ENCODE data around the gene ACAA2. TPM values are rescaled to one million over a fixed set of nuclear protein-coding genes. Genes with fewer than 3 reads are reported as not detected.

The ACAA2 gene
- total RNA-seq, 1 experiment from 2014 or later = 136 TPM

GRCh38 chr18:49846361-49846662, 33.0 kb upstream of the ACAA2 start:
- DNase-seq (ENCODE audit: low spot score) (no peak), ATAC-seq (no peak)
- H3K9me3 Mint-ChIP-seq = no peaks in the 10 kb centered on the region
- POLR2A ChIA-PET = no interaction called here
- H3K4me3 Mint-ChIP-seq = no peak overlapping the region
- H3K36me3 Mint-ChIP-seq = no peaks in the 10 kb centered on the region
- CTCF ChIA-PET = interaction anchor here (1.0 to 3.0 kb wide), 2 partner anchors 13 to 335 kb away, joined by 3 to 21 read pairs; no protein-coding TSS in a partner anchor
- H3K27ac Mint-ChIP-seq = no peak overlapping the region
- H3K4me1 Mint-ChIP-seq = peaks cover 24% of the 10 kb centered on the region
- no peaks in the 10 kb centered on the region for H3K27me3 Mint-ChIP-seq (ENCODE audit: low read depth)
- TF ChIP-seq ZNF425 (CRISPR knock-in tag; conservative IDR thresholded peaks at IDR 0.05) = no peak
- TF ChIP-seq HMGA2 (CRISPR knock-in tag; IDR thresholded peaks at IDR 0.05) = no peak
- no peak for TF ChIP-seq PRDM15 (CRISPR knock-in tag; IDR thresholded peaks at IDR 0.05)
- no peak for TF ChIP-seq GRHL2 (CRISPR knock-in tag; IDR thresholded peaks at IDR 0.05; ENCODE audit: insufficient replicate concordance, severe bottlenecking)
- no peak for TF ChIP-seq ZNF121 (CRISPR knock-in tag; IDR thresholded peaks at IDR 0.05)
- TF ChIP-seq ZNF317 (CRISPR knock-in tag; IDR thresholded peaks at IDR 0.05; ENCODE audit: borderline replicate concordance, low read depth) = no peak
- no peak for TF ChIP-seq ATF6 (CRISPR knock-in tag; IDR thresholded peaks at IDR 0.05)
- TF ChIP-seq EMX1 (CRISPR knock-in tag; IDR thresholded peaks at IDR 0.05) = no peak

GRCh38 chr18:49845629-49846360, 32.5 kb upstream of the ACAA2 start:
- POLR2A ChIA-PET = interaction anchor here (0.6 to 0.7 kb wide), 2 partner anchors 13 to 414 kb away, joined by 4 to 5 read pairs; no protein-coding TSS in a partner anchor
- ATAC-seq = no peak

GRCh38 chr18:49844903-49845302, 31.6 kb upstream of the ACAA2 start:
- POLR2A ChIA-PET = interaction anchor here (0.7 kb wide), 1 partner anchor 14 kb away, joined by 5 read pairs; no protein-coding TSS in a partner anchor
- H3K9me3 Mint-ChIP-seq = no peaks in the 10 kb centered on the region
- TF ChIP-seq FOXJ3 (CRISPR knock-in tag; IDR thresholded peaks at IDR 0.05; ENCODE audit: borderline replicate concordance) (no peak), HMGXB4 (CRISPR knock-in tag; IDR thresholded peaks at IDR 0.05) (no peak), ZNF416 (CRISPR knock-in tag; IDR thresholded peaks at IDR 0.05) (no peak), ETV6 (CRISPR knock-in tag; IDR thresholded peaks at IDR 0.05) (no peak), MXD4 (CRISPR knock-in tag; IDR thresholded peaks at IDR 0.05; ENCODE audit: borderline replicate concordance) (no peak), TEAD1 (CRISPR knock-in tag; IDR thresholded peaks at IDR 0.05) (no peak), MLX (CRISPR knock-in tag; IDR thresholded peaks at IDR 0.05) (no peak), CREB1 (CRISPR knock-in tag; IDR thresholded peaks at IDR 0.05) (no peak), SP1 (CRISPR knock-in tag; conservative IDR thresholded peaks at IDR 0.05) (no peak), MYBL2 (CRISPR knock-in tag; IDR thresholded peaks at IDR 0.05) (no peak)

More at GRCh38 chr18:49845629-49846360, 32.5 kb upstream of the ACAA2 start:
- no peaks in the 10 kb centered on the region for H3K36me3 Mint-ChIP-seq
- H3K9me3 Mint-ChIP-seq = no peaks in the 10 kb centered on the region
- H3K4me3 Mint-ChIP-seq = no peak overlapping the region
- CTCF ChIA-PET = interaction anchor here (0.6 to 3.0 kb wide), 4 partner anchors 13 to 335 kb away, joined by 3 to 21 read pairs (median 3); no protein-coding TSS in a partner anchor
- H3K4me1 Mint-ChIP-seq = peaks cover 24% of the 10 kb centered on the region
- no peak for TF ChIP-seq TP53 (CRISPR knock-in tag; IDR thresholded peaks at IDR 0.05)
- TF ChIP-seq ZNF416 (CRISPR knock-in tag; IDR thresholded peaks at IDR 0.05) = no peak
- no peak for TF ChIP-seq NFE2L1 (CRISPR knock-in tag; IDR thresholded peaks at IDR 0.05)
- DNase-seq (ENCODE audit: low spot score) = no peak
- no peak overlapping the region for H3K27ac Mint-ChIP-seq
- H3K27me3 Mint-ChIP-seq (ENCODE audit: low read depth) = no peaks in the 10 kb centered on the region

More at GRCh38 chr18:49844903-49845302, 31.6 kb upstream of the ACAA2 start:
- DNase-seq (ENCODE audit: low spot score) = no peak
- H3K27ac Mint-ChIP-seq = no peak overlapping the region
- H3K27me3 Mint-ChIP-seq (ENCODE audit: low read depth) = no peaks in the 10 kb centered on the region
- no peak for ATAC-seq
- peaks cover 23% of the 10 kb centered on the region for H3K4me1 Mint-ChIP-seq
- CTCF ChIA-PET = interaction anchor here (3.0 kb wide), 1 partner anchor 14 kb away, joined by 21 read pairs; no protein-coding TSS in a partner anchor
- H3K4me3 Mint-ChIP-seq = no peak overlapping the region
- H3K36me3 Mint-ChIP-seq = no peaks in the 10 kb centered on the region

All from WTC11 (cell line).